HEK293 (cell line): ENCODE data around the gene MYO1B.

ENCODE experiments used
- CTCF ChIA-PET: fragments of 350-600 bp; formaldehyde crosslinking; extraction: SDS; loops from one replicate; lab custom pipeline; 2021; ENCODE audit warnings: antibody characterized with exemption; lab: Yijun Ruan, JAX
- POLR2A ChIA-PET: fragments of 300-600 bp; formaldehyde crosslinking; extraction: SDS; loops from one replicate; lab custom pipeline; 2020; ENCODE audit warnings: antibody characterized with exemption, inconsistent platforms; lab: Yijun Ruan, JAX
- H3K27ac ChIP-seq: fragments of 200-500 bp; sonication (Bioruptor generic); 2 replicates; pipeline ENCODE4 v1.5.1; 2014; ENCODE audit warnings: low read depth, low read length, control low read depth, inconsistent platforms; ENCODE audit errors: extremely low read depth
- H3K36me3 ChIP-seq, 2 experiments: fragments of 200-500 bp in 1 of 2; sonication (Bioruptor generic) in 1 of 2; 1 replicate in 1 of 2; 2 replicates in 1 of 2; pipeline ENCODE4 v1.5.1; 2014 to 2017; ENCODE audit warnings: inconsistent platforms in 2 of 2, low read length in 2 of 2; ENCODE audit not compliant: control insufficient read depth in 2 of 2, insufficient read depth in 1 of 2
- H3K4me1 ChIP-seq: fragments of 200-500 bp; sonication (Bioruptor generic); 2 replicates; pipeline ENCODE4 v1.5.1; 2014; ENCODE audit warnings: mild to moderate bottlenecking, low read length, inconsistent platforms; ENCODE audit not compliant: control insufficient read depth, insufficient read depth
- H3K4me3 ChIP-seq: 2 replicates; pipeline ENCODE4 v1.5.1; 2011; ENCODE audit warnings: low read depth, mild to moderate bottlenecking, control low read depth, low read length, moderate library complexity
- H3K9me3 ChIP-seq: fragments of 200-500 bp; sonication (Bioruptor generic); 2 replicates; pipeline ENCODE4 v1.5.1; 2014; ENCODE audit warnings: low read depth, low read length, inconsistent platforms; ENCODE audit not compliant: control insufficient read depth, insufficient read depth
- GLI4 ChIP-seq: fragments of 450-650 bp; formaldehyde crosslinking; IDR thresholded peaks from 2 replicates; pipeline ENCODE4 v1.5.1; 2016; ENCODE audit warnings: missing biosample characterization, missing genetic modification characterization
- HOXD13 ChIP-seq: sonication (generic); formaldehyde crosslinking; IDR thresholded peaks from 2 replicates; pipeline ENCODE4 v1.8.0; 2022; ENCODE audit warnings: missing genetic modification reagents, borderline replicate concordance
- KLF17 ChIP-seq: fragments of 450-650 bp; formaldehyde crosslinking; IDR thresholded peaks from 2 replicates; pipeline ENCODE4 v1.5.1; 2016; ENCODE audit warnings: missing biosample characterization, missing genetic modification characterization
- MYNN ChIP-seq: fragments of 450-650 bp; formaldehyde crosslinking; IDR thresholded peaks from 2 replicates; pipeline ENCODE4 v1.5.1; 2016; ENCODE audit warnings: missing biosample characterization, missing genetic modification characterization, borderline replicate concordance
- REPIN1 ChIP-seq: fragments of 450-650 bp; formaldehyde crosslinking; IDR thresholded peaks from 2 replicates; pipeline ENCODE4 v1.5.1; 2017; ENCODE audit warnings: missing biosample characterization, missing genetic modification characterization, low read depth
- SP3 ChIP-seq: fragments of 450-650 bp; formaldehyde crosslinking; IDR thresholded peaks from 2 replicates; pipeline ENCODE4 v1.5.1; 2016; ENCODE audit warnings: missing biosample characterization, missing genetic modification characterization
- YY2 ChIP-seq: fragments of 450-650 bp; formaldehyde crosslinking; IDR thresholded peaks from 2 replicates; pipeline ENCODE4 v1.5.1; 2016; ENCODE audit warnings: missing biosample characterization, missing genetic modification characterization
- ZFP69B ChIP-seq: fragments of 450-650 bp; formaldehyde crosslinking; IDR thresholded peaks from 2 replicates; pipeline ENCODE4 v1.5.1; 2016; ENCODE audit warnings: missing biosample characterization, missing genetic modification characterization
- ZNF157 ChIP-seq: fragments of 450-650 bp; formaldehyde crosslinking; IDR thresholded peaks from 2 replicates; pipeline ENCODE4 v1.5.1; 2016; ENCODE audit warnings: missing biosample characterization, missing genetic modification characterization
- ZNF16 ChIP-seq: fragments of 450-650 bp; formaldehyde crosslinking; IDR thresholded peaks from 2 replicates; pipeline ENCODE4 v1.5.1; 2016; ENCODE audit warnings: low read depth, missing biosample characterization, missing genetic modification characterization
- ZNF175 ChIP-seq: fragments of 450-650 bp; formaldehyde crosslinking; IDR thresholded peaks from 2 replicates; pipeline ENCODE4 v1.5.1; 2016; ENCODE audit warnings: missing biosample characterization, missing genetic modification characterization
- ZNF266 ChIP-seq: fragments of 450-650 bp; formaldehyde crosslinking; IDR thresholded peaks from 2 replicates; pipeline ENCODE4 v1.5.1; 2016; ENCODE audit warnings: missing biosample characterization, missing genetic modification characterization, low read depth
- ZNF311 ChIP-seq: fragments of 450-650 bp; formaldehyde crosslinking; IDR thresholded peaks from 2 replicates; pipeline ENCODE4 v1.5.1; 2017; ENCODE audit warnings: missing biosample characterization, missing genetic modification characterization, borderline replicate concordance
- ZNF324 ChIP-seq: fragments of 450-650 bp; formaldehyde crosslinking; IDR thresholded peaks from 2 replicates; pipeline ENCODE4 v1.5.1; 2016; ENCODE audit warnings: missing biosample characterization, missing genetic modification characterization
- ZNF48 ChIP-seq: fragments of 450-650 bp; formaldehyde crosslinking; IDR thresholded peaks from 2 replicates; pipeline ENCODE4 v1.5.1; 2016; ENCODE audit warnings: missing biosample characterization, missing genetic modification characterization
- ZNF510 ChIP-seq: fragments of 450-650 bp; formaldehyde crosslinking; IDR thresholded peaks from 2 replicates; pipeline ENCODE4 v1.5.1; 2018; ENCODE audit warnings: mild to moderate bottlenecking, missing genetic modification characterization, missing biosample characterization; ENCODE audit not compliant: insufficient replicate concordance
- ZNF521 ChIP-seq: fragments of 450-650 bp; formaldehyde crosslinking; IDR thresholded peaks from 2 replicates; pipeline ENCODE4 v1.5.1; 2017; ENCODE audit warnings: missing biosample characterization, mild to moderate bottlenecking, missing genetic modification characterization
- ZNF530 ChIP-seq: fragments of 450-650 bp; formaldehyde crosslinking; IDR thresholded peaks from 2 replicates; pipeline ENCODE4 v1.5.1; 2016; ENCODE audit warnings: low read depth, missing biosample characterization, missing genetic modification characterization
- ZNF548 ChIP-seq: fragments of 450-650 bp; formaldehyde crosslinking; IDR thresholded peaks from 2 replicates; pipeline ENCODE4 v1.5.1; 2016; ENCODE audit warnings: missing biosample characterization, missing genetic modification characterization
- ZNF623 ChIP-seq: fragments of 450-650 bp; formaldehyde crosslinking; IDR thresholded peaks from 2 replicates; pipeline ENCODE4 v1.5.1; 2016; ENCODE audit warnings: missing biosample characterization, missing genetic modification characterization
- ZNF670 ChIP-seq: fragments of 450-650 bp; formaldehyde crosslinking; IDR thresholded peaks from 2 replicates; pipeline ENCODE4 v1.5.1; 2016; ENCODE audit warnings: missing biosample characterization, missing genetic modification characterization, low read depth
- ZNF791 ChIP-seq: fragments of 450-650 bp; formaldehyde crosslinking; IDR thresholded peaks from 2 replicates; pipeline ENCODE4 v1.5.1; 2016; ENCODE audit warnings: missing biosample characterization, missing genetic modification characterization
- ZNF837 ChIP-seq: fragments of 450-650 bp; formaldehyde crosslinking; IDR thresholded peaks from 2 replicates; pipeline ENCODE4 v1.5.1; 2016; ENCODE audit warnings: missing biosample characterization, missing genetic modification characterization
- ZSCAN30 ChIP-seq: fragments of 450-650 bp; IDR thresholded peaks from 2 replicates; pipeline ENCODE4 v1.5.1; 2018; ENCODE audit warnings: missing biosample characterization, mild to moderate bottlenecking, missing genetic modification characterization, moderate library complexity
- TF ChIP-seq, protein P1 (sequence below): fragments of 450-650 bp; formaldehyde crosslinking; IDR thresholded peaks from 2 replicates; pipeline ENCODE4 v1.5.1; 2017; ENCODE audit warnings: missing biosample characterization, mild to moderate bottlenecking, missing genetic modification characterization, moderate library complexity
- TF ChIP-seq, protein P2 (sequence below): fragments of 450-650 bp; formaldehyde crosslinking; IDR thresholded peaks from 2 replicates; pipeline ENCODE4 v1.5.1; 2016; ENCODE audit warnings: missing biosample characterization, missing genetic modification characterization
- TF ChIP-seq, protein P3 (sequence below): fragments of 450-650 bp; formaldehyde crosslinking; conservative IDR thresholded peaks from 2 replicates; pipeline ENCODE4 v1.5.1; 2016; ENCODE audit warnings: low read depth, missing biosample characterization, missing genetic modification characterization

Gene MYO1B

DNA sequence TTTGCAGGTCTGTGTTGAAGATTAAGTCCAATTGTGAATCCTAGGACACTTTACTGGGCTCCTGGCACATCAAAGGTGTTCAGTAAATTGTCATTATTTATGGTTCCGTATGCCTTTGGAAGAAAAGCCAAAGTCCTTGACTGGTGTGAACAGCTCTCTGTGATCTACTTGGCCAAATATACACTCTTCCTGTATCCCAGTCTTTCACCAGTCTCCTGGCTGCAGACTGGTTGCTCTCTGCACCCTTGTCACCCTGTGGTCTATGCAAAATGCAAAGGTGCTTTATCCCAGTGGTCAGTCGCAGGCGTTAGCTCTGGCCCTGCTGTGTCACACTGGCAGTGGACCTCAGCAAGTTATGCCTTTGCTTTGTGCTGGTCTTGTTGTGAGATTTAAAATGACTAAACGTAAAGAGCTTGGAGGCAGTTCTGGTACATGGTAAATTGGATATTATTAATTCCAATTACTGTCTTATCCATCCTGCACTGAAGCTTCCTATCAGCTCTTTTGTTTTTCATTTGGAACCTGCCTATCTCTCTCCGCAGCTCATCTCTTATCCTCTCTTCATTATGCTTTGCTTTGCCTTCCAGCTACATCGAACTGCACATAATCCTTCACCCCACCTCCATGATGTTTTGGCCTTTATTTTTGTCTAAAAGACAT, 83.1 kb downstream of the MYO1B start (continued):
- TF ChIP-seq ZNF48 (tag by site-specific recombination) (no peak), ZNF670 (no peak), ZNF791 (no peak), KLF17 (tag by site-specific recombination) (no peak), ZNF510 (tag by site-specific recombination) (no peak), ZNF266 (no peak), ZNF623 (tag by site-specific recombination) (no peak), SP3 (tag by site-specific recombination) (no peak)
- TF ChIP-seq, all 188 proteins: peak for 0

DNA sequence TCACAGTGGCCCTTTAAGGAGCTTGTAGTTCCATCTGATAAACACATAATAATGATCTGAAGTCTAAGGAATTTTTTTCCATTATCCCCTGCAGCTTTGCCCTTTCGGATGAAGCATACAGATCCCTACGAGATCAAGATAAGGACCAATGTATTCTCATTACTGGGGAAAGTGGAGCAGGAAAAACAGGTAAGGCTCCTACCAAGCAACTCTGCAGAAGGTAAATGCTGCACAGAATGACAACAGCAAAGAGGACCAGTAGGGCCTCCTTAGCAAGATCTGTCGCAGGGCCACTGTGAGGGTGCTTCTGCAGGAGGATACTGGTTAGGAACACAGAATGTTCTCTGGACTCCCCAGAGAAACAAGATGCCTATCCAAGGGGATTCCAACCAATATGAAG, 84.6 kb downstream of the MYO1B start:
- ChIA-PET POLR2A (no interaction called here), CTCF (no interaction called here)
- Histone ChIP-seq H3K9me3 (no peaks in the 10 kb centered on the region), H3K4me3 (no peak overlapping the region), H3K27ac (no peak overlapping the region), H3K4me1 (no peaks in the 10 kb centered on the region), H3K36me3 (peaks cover 11 to 23% of the 10 kb centered on the region in 2 experiments; a peak in 2 of 3 replicates)
- no peak for TF ChIP-seq ZNF548 (tag by site-specific recombination)
- no peak for TF ChIP-seq ZNF530
- no peak for TF ChIP-seq ZFP69B (tag by site-specific recombination)
- TF ChIP-seq REPIN1 (tag by site-specific recombination): no peak
- TF ChIP-seq, protein P1, sequence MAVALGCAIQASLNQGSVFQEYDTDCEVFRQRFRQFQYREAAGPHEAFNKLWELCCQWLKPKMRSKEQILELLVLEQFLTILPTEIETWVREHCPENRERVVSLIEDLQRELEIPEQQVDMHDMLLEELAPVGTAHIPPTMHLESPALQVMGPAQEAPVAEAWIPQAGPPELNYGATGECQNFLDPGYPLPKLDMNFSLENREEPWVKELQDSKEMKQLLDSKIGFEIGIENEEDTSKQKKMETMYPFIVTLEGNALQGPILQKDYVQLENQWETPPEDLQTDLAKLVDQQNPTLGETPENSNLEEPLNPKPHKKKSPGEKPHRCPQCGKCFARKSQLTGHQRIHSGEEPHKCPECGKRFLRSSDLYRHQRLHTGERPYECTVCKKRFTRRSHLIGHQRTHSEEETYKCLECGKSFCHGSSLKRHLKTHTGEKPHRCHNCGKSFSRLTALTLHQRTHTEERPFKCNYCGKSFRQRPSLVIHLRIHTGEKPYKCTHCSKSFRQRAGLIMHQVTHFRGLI (tag by site-specific recombination): no peak
- TF ChIP-seq YY2 (tag by site-specific recombination): no peak
- no peak for TF ChIP-seq ZNF324 (tag by site-specific recombination)
- TF ChIP-seq HOXD13 (CRISPR knock-in tag): no peak
- TF ChIP-seq ZNF16 (tag by site-specific recombination): no peak
- no peak for TF ChIP-seq GLI4 (tag by site-specific recombination)
- TF ChIP-seq ZNF157 (tag by site-specific recombination): no peak
- no peak for TF ChIP-seq ZNF311 (tag by site-specific recombination)
- TF ChIP-seq ZNF521 (tag by site-specific recombination): no peak
- TF ChIP-seq ZNF837 (tag by site-specific recombination): no peak
- TF ChIP-seq ZSCAN30 (tag by site-specific recombination): no peak
- TF ChIP-seq, protein P2, sequence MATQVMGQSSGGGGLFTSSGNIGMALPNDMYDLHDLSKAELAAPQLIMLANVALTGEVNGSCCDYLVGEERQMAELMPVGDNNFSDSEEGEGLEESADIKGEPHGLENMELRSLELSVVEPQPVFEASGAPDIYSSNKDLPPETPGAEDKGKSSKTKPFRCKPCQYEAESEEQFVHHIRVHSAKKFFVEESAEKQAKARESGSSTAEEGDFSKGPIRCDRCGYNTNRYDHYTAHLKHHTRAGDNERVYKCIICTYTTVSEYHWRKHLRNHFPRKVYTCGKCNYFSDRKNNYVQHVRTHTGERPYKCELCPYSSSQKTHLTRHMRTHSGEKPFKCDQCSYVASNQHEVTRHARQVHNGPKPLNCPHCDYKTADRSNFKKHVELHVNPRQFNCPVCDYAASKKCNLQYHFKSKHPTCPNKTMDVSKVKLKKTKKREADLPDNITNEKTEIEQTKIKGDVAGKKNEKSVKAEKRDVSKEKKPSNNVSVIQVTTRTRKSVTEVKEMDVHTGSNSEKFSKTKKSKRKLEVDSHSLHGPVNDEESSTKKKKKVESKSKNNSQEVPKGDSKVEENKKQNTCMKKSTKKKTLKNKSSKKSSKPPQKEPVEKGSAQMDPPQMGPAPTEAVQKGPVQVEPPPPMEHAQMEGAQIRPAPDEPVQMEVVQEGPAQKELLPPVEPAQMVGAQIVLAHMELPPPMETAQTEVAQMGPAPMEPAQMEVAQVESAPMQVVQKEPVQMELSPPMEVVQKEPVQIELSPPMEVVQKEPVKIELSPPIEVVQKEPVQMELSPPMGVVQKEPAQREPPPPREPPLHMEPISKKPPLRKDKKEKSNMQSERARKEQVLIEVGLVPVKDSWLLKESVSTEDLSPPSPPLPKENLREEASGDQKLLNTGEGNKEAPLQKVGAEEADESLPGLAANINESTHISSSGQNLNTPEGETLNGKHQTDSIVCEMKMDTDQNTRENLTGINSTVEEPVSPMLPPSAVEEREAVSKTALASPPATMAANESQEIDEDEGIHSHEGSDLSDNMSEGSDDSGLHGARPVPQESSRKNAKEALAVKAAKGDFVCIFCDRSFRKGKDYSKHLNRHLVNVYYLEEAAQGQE: no peak
- TF ChIP-seq ZNF175 (tag by site-specific recombination): no peak
- TF ChIP-seq, protein P3, sequence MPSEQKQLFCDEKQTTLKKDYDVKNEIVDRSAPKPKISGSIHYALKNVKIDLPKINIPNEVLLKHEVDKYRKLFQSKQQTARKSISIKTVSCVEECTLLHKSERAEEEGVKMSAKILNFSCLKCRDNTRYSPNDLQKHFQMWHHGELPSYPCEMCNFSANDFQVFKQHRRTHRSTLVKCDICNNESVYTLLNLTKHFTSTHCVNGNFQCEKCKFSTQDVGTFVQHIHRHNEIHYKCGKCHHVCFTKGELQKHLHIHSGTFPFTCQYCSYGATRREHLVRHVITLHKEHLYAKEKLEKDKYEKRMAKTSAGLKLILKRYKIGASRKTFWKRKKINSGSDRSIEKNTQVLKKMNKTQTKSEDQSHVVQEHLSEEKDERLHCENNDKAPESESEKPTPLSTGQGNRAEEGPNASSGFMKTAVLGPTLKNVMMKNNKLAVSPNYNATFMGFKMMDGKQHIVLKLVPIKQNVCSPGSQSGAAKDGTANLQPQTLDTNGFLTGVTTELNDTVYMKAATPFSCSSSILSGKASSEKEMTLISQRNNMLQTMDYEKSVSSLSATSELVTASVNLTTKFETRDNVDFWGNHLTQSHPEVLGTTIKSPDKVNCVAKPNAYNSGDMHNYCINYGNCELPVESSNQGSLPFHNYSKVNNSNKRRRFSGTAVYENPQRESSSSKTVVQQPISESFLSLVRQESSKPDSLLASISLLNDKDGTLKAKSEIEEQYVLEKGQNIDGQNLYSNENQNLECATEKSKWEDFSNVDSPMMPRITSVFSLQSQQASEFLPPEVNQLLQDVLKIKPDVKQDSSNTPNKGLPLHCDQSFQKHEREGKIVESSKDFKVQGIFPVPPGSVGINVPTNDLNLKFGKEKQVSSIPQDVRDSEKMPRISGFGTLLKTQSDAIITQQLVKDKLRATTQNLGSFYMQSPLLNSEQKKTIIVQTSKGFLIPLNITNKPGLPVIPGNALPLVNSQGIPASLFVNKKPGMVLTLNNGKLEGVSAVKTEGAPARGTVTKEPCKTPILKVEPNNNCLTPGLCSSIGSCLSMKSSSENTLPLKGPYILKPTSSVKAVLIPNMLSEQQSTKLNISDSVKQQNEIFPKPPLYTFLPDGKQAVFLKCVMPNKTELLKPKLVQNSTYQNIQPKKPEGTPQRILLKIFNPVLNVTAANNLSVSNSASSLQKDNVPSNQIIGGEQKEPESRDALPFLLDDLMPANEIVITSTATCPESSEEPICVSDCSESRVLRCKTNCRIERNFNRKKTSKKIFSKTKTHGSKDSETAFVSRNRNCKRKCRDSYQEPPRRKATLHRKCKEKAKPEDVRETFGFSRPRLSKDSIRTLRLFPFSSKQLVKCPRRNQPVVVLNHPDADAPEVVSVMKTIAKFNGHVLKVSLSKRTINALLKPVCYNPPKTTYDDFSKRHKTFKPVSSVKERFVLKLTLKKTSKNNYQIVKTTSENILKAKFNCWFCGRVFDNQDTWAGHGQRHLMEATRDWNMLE (tag by site-specific recombination): no peak
- no peak for TF ChIP-seq MYNN
